ENCODE measurements around the gene JADE3. TPM values are rescaled to one million over a fixed set of nuclear protein-coding genes. Genes with fewer than 3 reads are reported as not detected.

Gene JADE3
- total RNA-seq, 2 experiments from 2014 or later: 0.51 to 0.74 TPM

- CTCF ChIA-PET: no interaction called here
- DNase-seq: no peak
- TF ChIP-seq, protein P1, sequence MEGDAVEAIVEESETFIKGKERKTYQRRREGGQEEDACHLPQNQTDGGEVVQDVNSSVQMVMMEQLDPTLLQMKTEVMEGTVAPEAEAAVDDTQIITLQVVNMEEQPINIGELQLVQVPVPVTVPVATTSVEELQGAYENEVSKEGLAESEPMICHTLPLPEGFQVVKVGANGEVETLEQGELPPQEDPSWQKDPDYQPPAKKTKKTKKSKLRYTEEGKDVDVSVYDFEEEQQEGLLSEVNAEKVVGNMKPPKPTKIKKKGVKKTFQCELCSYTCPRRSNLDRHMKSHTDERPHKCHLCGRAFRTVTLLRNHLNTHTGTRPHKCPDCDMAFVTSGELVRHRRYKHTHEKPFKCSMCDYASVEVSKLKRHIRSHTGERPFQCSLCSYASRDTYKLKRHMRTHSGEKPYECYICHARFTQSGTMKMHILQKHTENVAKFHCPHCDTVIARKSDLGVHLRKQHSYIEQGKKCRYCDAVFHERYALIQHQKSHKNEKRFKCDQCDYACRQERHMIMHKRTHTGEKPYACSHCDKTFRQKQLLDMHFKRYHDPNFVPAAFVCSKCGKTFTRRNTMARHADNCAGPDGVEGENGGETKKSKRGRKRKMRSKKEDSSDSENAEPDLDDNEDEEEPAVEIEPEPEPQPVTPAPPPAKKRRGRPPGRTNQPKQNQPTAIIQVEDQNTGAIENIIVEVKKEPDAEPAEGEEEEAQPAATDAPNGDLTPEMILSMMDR (IDR thresholded peaks at IDR 0.05): no peak
Observed at GRCh38 chrX:46991664-46992063, 79.4 kb downstream of the JADE3 start.

GRCh38 chrX:46992070-46992469 lies 79.8 kb downstream of the JADE3 start:
- TF ChIP-seq, protein P1 (IDR thresholded peaks at IDR 0.05): no peak
- Mint-ChIP-seq H3K36me3 (ENCODE audit: low read depth) (no peaks in the 10 kb centered on the region), H3K4me3 (no peak overlapping the region), H3K27ac (no peak overlapping the region), H3K9me3 (peaks cover 2% of the 10 kb centered on the region), H3K4me1 (ENCODE audit: low read depth) (no peaks in the 10 kb centered on the region), H3K27me3 (no peaks in the 10 kb centered on the region)
- intact Hi-C loops (cut with micrococcal nuclease): no loop called here
- DNase-seq: no peak
- CTCF ChIA-PET: no interaction called here
- ATAC-seq: no peak
- POLR2A ChIA-PET: no interaction called here

More at GRCh38 chrX:46991664-46992063, 79.4 kb downstream of the JADE3 start:
- no peaks in the 10 kb centered on the region for H3K27me3 Mint-ChIP-seq
- no peak overlapping the region for H3K4me3 Mint-ChIP-seq
- POLR2A ChIA-PET: no interaction called here
- H3K36me3 Mint-ChIP-seq (ENCODE audit: low read depth): no peaks in the 10 kb centered on the region
- ATAC-seq: no peak
- H3K9me3 Mint-ChIP-seq: peaks cover 2% of the 10 kb centered on the region
- H3K27ac Mint-ChIP-seq: no peak overlapping the region
- intact Hi-C loops (cut with micrococcal nuclease): no loop called here
- H3K4me1 Mint-ChIP-seq (ENCODE audit: low read depth): no peaks in the 10 kb centered on the region

DNA sequence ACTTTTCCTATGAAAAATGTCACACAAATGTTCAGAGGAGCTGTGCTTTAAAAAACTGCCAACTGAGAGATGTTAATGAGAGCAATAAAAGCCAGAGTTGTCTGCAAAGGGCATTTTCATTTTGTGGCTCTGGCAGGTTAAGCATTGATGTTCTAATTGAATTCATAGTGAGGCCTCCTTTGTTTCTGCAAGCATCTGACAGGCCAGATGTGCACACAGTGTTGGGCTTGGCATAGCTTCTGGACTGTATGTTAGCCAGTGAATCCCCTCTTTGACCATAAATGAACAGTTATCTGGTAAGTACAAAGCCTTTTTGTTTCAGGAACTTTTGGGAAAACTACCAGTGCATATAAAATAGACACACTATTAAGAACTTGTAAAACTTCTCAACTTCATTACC lies 81.9 kb downstream of the JADE3 start:
- DNase-seq (no peak), ATAC-seq (no peak)
- POLR2A ChIA-PET: no interaction called here
- CTCF ChIA-PET: interaction anchor here (1.5 kb wide), 1 partner anchor 16 kb away, joined by 3 read pairs; no protein-coding TSS in a partner anchor
- intact Hi-C loops (cut with micrococcal nuclease): no loop called here
- no peak overlapping the region for H3K27ac Mint-ChIP-seq
- no peak overlapping the region for H3K4me3 Mint-ChIP-seq
- H3K27me3 Mint-ChIP-seq: no peaks in the 10 kb centered on the region
- H3K36me3 Mint-ChIP-seq (ENCODE audit: low read depth): no peaks in the 10 kb centered on the region
- TF ChIP-seq, protein P1 (IDR thresholded peaks at IDR 0.05): no peak
- peaks cover 2% of the 10 kb centered on the region for H3K9me3 Mint-ChIP-seq
- H3K4me1 Mint-ChIP-seq (ENCODE audit: low read depth): no peaks in the 10 kb centered on the region

DNA sequence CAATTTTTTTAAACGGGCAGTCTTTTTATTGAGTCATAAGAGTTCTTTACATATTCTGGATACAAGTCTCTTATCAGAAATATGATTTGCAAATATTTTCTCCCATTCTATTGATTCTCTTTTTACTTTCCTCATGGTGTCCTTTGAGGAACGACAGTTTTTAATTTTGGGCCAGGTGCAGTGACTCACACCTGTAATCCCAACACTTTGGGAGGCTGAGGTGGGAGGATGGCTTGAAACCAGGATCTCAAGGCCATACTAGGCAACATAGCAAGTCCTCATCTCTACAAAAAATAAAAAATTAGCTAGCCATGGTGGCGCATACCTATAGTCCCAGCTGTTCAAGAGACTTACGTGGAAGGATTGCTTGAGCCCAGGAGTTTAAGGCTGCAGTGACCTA lies 99.9 kb downstream of the JADE3 start:
- POLR2A ChIA-PET: no interaction called here
- H3K27ac Mint-ChIP-seq: no peak overlapping the region
- TF ChIP-seq, protein P1 (IDR thresholded peaks at IDR 0.05): no peak
- intact Hi-C loops (cut with micrococcal nuclease): no loop called here
- ATAC-seq (no peak), DNase-seq (no peak)
- H3K9me3 Mint-ChIP-seq: no peaks in the 10 kb centered on the region
- no peaks in the 10 kb centered on the region for H3K27me3 Mint-ChIP-seq
- no peaks in the 10 kb centered on the region for H3K36me3 Mint-ChIP-seq (ENCODE audit: low read depth)
- CTCF ChIA-PET: no interaction called here
- no peak overlapping the region for H3K4me3 Mint-ChIP-seq
- no peaks in the 10 kb centered on the region for H3K4me1 Mint-ChIP-seq (ENCODE audit: low read depth)

GRCh38 chrX:47026198-47026597 lies 114.0 kb downstream of the JADE3 start:
- Mint-ChIP-seq H3K27ac (no peak overlapping the region), H3K27me3 (no peaks in the 10 kb centered on the region), H3K36me3 (ENCODE audit: low read depth) (no peaks in the 10 kb centered on the region), H3K4me3 (no peak overlapping the region), H3K9me3 (no peaks in the 10 kb centered on the region), H3K4me1 (ENCODE audit: low read depth) (no peaks in the 10 kb centered on the region)
- ChIA-PET CTCF (no interaction called here), POLR2A (no interaction called here)
- ATAC-seq (no peak), DNase-seq (no peak)
- TF ChIP-seq, protein P1 (IDR thresholded peaks at IDR 0.05): no peak
- intact Hi-C loops (cut with micrococcal nuclease): no loop called here

Measured in activated CD8-positive, alpha-beta T cell treated with anti-CD3 and anti-CD28 coated beads for 36 hours (primary cell).